Calu3 (cell line): Measurements from ENCODE around the gene USB1. TPM values are rescaled to one million over a fixed set of nuclear protein-coding genes. Genes with fewer than 3 reads are reported as not detected.
A peak's percentile ranks its signal among the peaks of the same experiment; 100 is the strongest.

Experiments
- BruUV-seq: library from RNA; stranded (reverse); fragments of 400-500 nt; replicated peaks from 2 replicates; lab custom pipeline; 2021; lab: Mats Ljungman, UMichigan
- CTCF ChIA-PET: fragments of 300-600 bp; sonication (Branson Sonifier 250); formaldehyde crosslinking; loops from one replicate; lab custom pipeline; 2022; ENCODE audit warnings: antibody characterized with exemption; lab: Charles Lee
- DNase-seq: peaks from one replicate; pipeline ENCODE4 v3.0.0; 2022
- H3K27ac Mint-ChIP-seq: one replicate; pipeline ENCODE4 v1.8.0; 2022; ENCODE audit warnings: mixed read lengths; ENCODE audit not compliant: unreplicated experiment
- H3K27me3 Mint-ChIP-seq: one replicate; pipeline ENCODE4 v1.8.0; 2022; ENCODE audit warnings: mixed read lengths; ENCODE audit not compliant: unreplicated experiment
- H3K36me3 Mint-ChIP-seq: one replicate; pipeline ENCODE4 v1.8.0; 2022; ENCODE audit warnings: mild to moderate bottlenecking, moderate library complexity, mixed read lengths; ENCODE audit not compliant: insufficient read depth, unreplicated experiment
- H3K4me1 Mint-ChIP-seq: one replicate; pipeline ENCODE4 v1.8.0; 2022; ENCODE audit warnings: mild to moderate bottlenecking, low read depth, mixed read lengths; ENCODE audit not compliant: unreplicated experiment
- H3K4me3 Mint-ChIP-seq: one replicate; pipeline ENCODE4 v1.8.0; 2022; ENCODE audit warnings: mild to moderate bottlenecking, low read depth, moderate library complexity, mixed read lengths; ENCODE audit not compliant: unreplicated experiment
- H3K9me3 Mint-ChIP-seq: one replicate; pipeline ENCODE4 v1.8.0; 2022; ENCODE audit warnings: low read depth, mixed read lengths; ENCODE audit not compliant: unreplicated experiment
- CTCF ChIP-seq: fragments of 200-600 bp; IDR thresholded peaks from one replicate; pipeline ENCODE4 v1.8.0; 2022; ENCODE audit warnings: antibody characterized with exemption; ENCODE audit not compliant: unreplicated experiment
- intact Hi-C: fragments of 100-400 bp; cut with micrococcal nuclease; formaldehyde crosslinking; loops from one replicate; pipeline ENCODE4 v1.10.0; 2022; ENCODE audit not compliant: unreplicated experiment
- total RNA-seq: library from RNA; stranded (reverse); gene quantifications from 2 replicates; pipeline ENCODE4 v1.2.3, GENCODE V29; 2022

The USB1 gene
- total RNA-seq, 1 experiment from 2014 or later = 59.3 TPM

GRCh38 chr16:57982385-57982784 is 18.8 kb upstream of the USB1 start:
- Mint-ChIP-seq H3K27ac (no peak overlapping the region), H3K4me1 (no peaks in the 10 kb centered on the region), H3K36me3 (no peaks in the 10 kb centered on the region), H3K9me3 (no peaks in the 10 kb centered on the region), H3K4me3 (no peak overlapping the region), H3K27me3 (peaks cover 11% of the 10 kb centered on the region)
- no peak for TF ChIP-seq CTCF
- intact Hi-C loops = no loop called here
- CTCF ChIA-PET = no interaction called here
- no peak for DNase-seq
- no TSS peak for BruUV-seq

- H3K9me3 Mint-ChIP-seq = no peaks in the 10 kb centered on the region
- H3K27me3 Mint-ChIP-seq = peaks cover 17% of the 10 kb centered on the region
- peak; percentile 22 for DNase-seq
- intact Hi-C loops = no loop called here
- H3K4me3 Mint-ChIP-seq = no peak overlapping the region
- BruUV-seq = no TSS peak
- TF ChIP-seq CTCF = no peak
- H3K36me3 Mint-ChIP-seq = no peaks in the 10 kb centered on the region
- CTCF ChIA-PET = no interaction called here
- no peaks in the 10 kb centered on the region for H3K4me1 Mint-ChIP-seq
- no peak overlapping the region for H3K27ac Mint-ChIP-seq
Measured at GRCh38 chr16:57984443-57985203, 16.6 kb upstream of the USB1 start.

GRCh38 chr16:57985204-57986181 is 15.7 kb upstream of the USB1 start:
- Mint-ChIP-seq H3K4me1 (no peaks in the 10 kb centered on the region), H3K27ac (no peak overlapping the region), H3K36me3 (no peaks in the 10 kb centered on the region), H3K27me3 (peaks cover 17% of the 10 kb centered on the region), H3K9me3 (no peaks in the 10 kb centered on the region), H3K4me3 (no peak overlapping the region)
- intact Hi-C loops = no loop called here
- TF ChIP-seq CTCF = no peak
- BruUV-seq = no TSS peak
- CTCF ChIA-PET = no interaction called here
- DNase-seq = no peak

GRCh38 chr16:57986196-57986595 is 15.0 kb upstream of the USB1 start:
- Mint-ChIP-seq H3K4me1 (no peaks in the 10 kb centered on the region), H3K9me3 (no peaks in the 10 kb centered on the region), H3K27me3 (peaks cover 17% of the 10 kb centered on the region), H3K4me3 (no peak overlapping the region), H3K36me3 (no peaks in the 10 kb centered on the region), H3K27ac (no peak overlapping the region)
- no TSS peak for BruUV-seq
- no peak for TF ChIP-seq CTCF
- DNase-seq = no peak
- intact Hi-C loops = no loop called here
- CTCF ChIA-PET = no interaction called here
